SK-N-MC (cell line): ENCODE results near the gene PKNOX2.

Source experiments
- EZH2 ChIP-seq: fragments of 200-600 bp; sonication (generic); IDR thresholded peaks from one replicate; pipeline ENCODE4 v1.6.1; 2017; ENCODE audit warnings: antibody characterized with exemption
- POLR2AphosphoS5 ChIP-seq: IDR thresholded peaks from 2 replicates; pipeline ENCODE4 v1.6.1; 2012; ENCODE audit warnings: mild to moderate bottlenecking, low read depth, low read length, borderline replicate concordance

GRCh38 chr11:125268611-125269010, 104.1 kb downstream of the PKNOX2 start:
- TF ChIP-seq EZH2 (no peak), POLR2AphosphoS5 (no peak)
